HCT116 (cell line): ENCODE measurements around the gene TUBA4A. TPM values are rescaled to one million over a fixed set of nuclear protein-coding genes. Genes with fewer than 3 reads are reported as not detected.
A peak's percentile ranks its signal among the peaks of the same experiment; 100 is the strongest.

Experiments used
- ATAC-seq: fragments of 200-7000 bp; cut with Tn5 transposase; 2 replicates; pipeline ENCODE4 v1.9.1; 2020; ENCODE audit warnings: mild to moderate bottlenecking, moderate library complexity
- BruUV-seq: library from RNA; stranded (reverse); fragments of 400-500 nt; replicated peaks from 2 replicates; lab custom pipeline; 2021; lab: Mats Ljungman, UMichigan
- CTCF ChIA-PET: fragments of 300-600 bp; sonication (Branson Sonifier 250); formaldehyde crosslinking; loops from one replicate; lab custom pipeline; 2021; ENCODE audit warnings: antibody characterized with exemption; lab: Charles Lee
- POLR2A ChIA-PET: fragments of 300-600, 350-600 bp; sonication (Branson Sonifier 250); formaldehyde crosslinking; loops from one replicate; lab custom pipeline; 2021; ENCODE audit warnings: antibody characterized with exemption; lab: Charles Lee
- RAD21 ChIA-PET, 2 experiments: fragments of 300-600 bp; sonication (Branson Sonifier 250); formaldehyde crosslinking; loops; one replicate each; lab custom pipeline; 2023; ENCODE audit warnings: low total read pairs in 2 of 2; ENCODE audit not compliant: uncharacterized antibody in 2 of 2, unreplicated experiment in 2 of 2, low non-redundant PET in 1 of 2; lab: Charles Lee
- DNase-seq: peaks from one replicate; pipeline ENCODE4 v3.0.0-alpha.2; 2010; ENCODE audit warnings: low read depth, low spot score
- H2AFZ ChIP-seq: fragments of 200-600 bp; shearing (Covaris generic), sonication (generic); 2 replicates; pipeline ENCODE4 v1.6.1; 2017; ENCODE audit warnings: low read depth, mixed run types, mixed read lengths, antibody characterized with exemption, low read length; ENCODE audit not compliant: poor library complexity, severe bottlenecking
- H3K27ac ChIP-seq: 2 replicates; pipeline ENCODE4 v1.5.1; 2012; ENCODE audit warnings: low read depth, low read length
- H3K27me3 ChIP-seq: fragments of 200-600 bp; sonication (generic); 2 replicates; pipeline ENCODE4 v1.6.1; 2016; ENCODE audit warnings: mixed run types, low read length, mixed read lengths; ENCODE audit not compliant: insufficient read depth
- H3K36me3 ChIP-seq, 2 experiments: fragments of 200-500 bp in 1 of 2; fragments of 200-600 bp in 1 of 2; sonication (Bioruptor generic) in 1 of 2; sonication (generic) in 1 of 2; 2 replicates each; pipeline versions ENCODE4 v1.5.1 to v1.6.1; 2014 to 2016; ENCODE audit warnings: low read length in 2 of 2, inconsistent platforms in 1 of 2, mixed read lengths in 1 of 2, mixed run types in 1 of 2; ENCODE audit not compliant: insufficient read depth in 2 of 2, control insufficient read depth in 1 of 2
- H3K4me1 ChIP-seq, 2 experiments: fragments of 200-600 bp in 1 of 2; sonication (generic) in 1 of 2; 2 replicates each; pipeline versions ENCODE4 v1.5.1 to v1.6.1; 2012 to 2017; ENCODE audit warnings: low read length in 2 of 2, inconsistent platforms in 1 of 2, mild to moderate bottlenecking in 1 of 2, mixed read lengths in 1 of 2, mixed run types in 1 of 2, moderate library complexity in 1 of 2; ENCODE audit not compliant: insufficient read depth in 2 of 2, control insufficient read depth in 1 of 2
- H3K4me2 ChIP-seq: fragments of 200-600 bp; sonication (generic); 2 replicates; pipeline ENCODE4 v1.6.1; 2017; ENCODE audit warnings: mixed run types, low read length, mixed read lengths
- H3K4me3 ChIP-seq, 2 experiments: fragments of 200-600 bp in 1 of 2; sonication (generic) in 1 of 2; replicated peaks in 1 of 2; 2 replicates each; pipeline ENCODE4 v1.5.1; 2011 to 2016; ENCODE audit warnings: low read length in 2 of 2, control low read depth in 1 of 2, low read depth in 1 of 2, mild to moderate bottlenecking in 1 of 2, mixed read lengths in 1 of 2, mixed run types in 1 of 2
- H3K79me2 ChIP-seq: fragments of 200-600 bp; sonication (generic); 2 replicates; pipeline ENCODE4 v1.6.1; 2017; ENCODE audit warnings: mild to moderate bottlenecking, mixed run types, low read length, moderate library complexity, mixed read lengths; ENCODE audit not compliant: insufficient read depth
- H3K9ac ChIP-seq: fragments of 200-600 bp; sonication (generic); 2 replicates; pipeline ENCODE4 v1.6.1; 2016; ENCODE audit warnings: low read length, mixed read lengths
- H3K9me2 ChIP-seq: fragments of 200-600 bp; sonication (generic), shearing (Covaris generic); 2 replicates; pipeline ENCODE4 v1.6.1; 2017; ENCODE audit warnings: mixed run types, mild to moderate bottlenecking, moderate library complexity; ENCODE audit not compliant: insufficient read depth
- H3K9me3 ChIP-seq, 2 experiments: fragments of 200-500 bp in 1 of 2; fragments of 200-600 bp in 1 of 2; sonication (Bioruptor generic) in 1 of 2; sonication (generic) in 1 of 2; 2 replicates each; pipeline ENCODE4 v1.6.1; 2014 to 2017; ENCODE audit warnings: low read length in 2 of 2, mixed read lengths in 2 of 2, inconsistent platforms in 1 of 2, low read depth in 1 of 2, mild to moderate bottlenecking in 1 of 2, mixed run types in 1 of 2, moderate library complexity in 1 of 2; ENCODE audit not compliant: control insufficient read depth in 1 of 2, insufficient read depth in 1 of 2
- H4K20me1 ChIP-seq: fragments of 200-600 bp; sonication (generic), shearing (Covaris generic); 2 replicates; pipeline ENCODE4 v1.6.1; 2017; ENCODE audit warnings: mixed run types, mild to moderate bottlenecking, moderate library complexity; ENCODE audit not compliant: insufficient read depth
- CEBPB ChIP-seq: IDR thresholded peaks from 2 replicates; pipeline ENCODE4 v1.6.1; 2012; ENCODE audit warnings: low read depth
- CTCF ChIP-seq, 3 experiments: fragments of 200-600 bp in 1 of 3; sonication (generic) in 1 of 3; IDR thresholded peaks in 2 of 3; conservative IDR thresholded peaks in 1 of 3; 2 replicates each; pipeline ENCODE4 v1.5.1; 2012 to 2017; ENCODE audit warnings: low read depth in 2 of 3, low read length in 2 of 3, antibody characterized with exemption in 1 of 3, borderline replicate concordance in 1 of 3, control low read depth in 1 of 3, mild to moderate bottlenecking in 1 of 3, mixed read lengths in 1 of 3, mixed run types in 1 of 3, moderate library complexity in 1 of 3; ENCODE audit not compliant: insufficient read depth in 1 of 3
- EGR1 ChIP-seq: IDR thresholded peaks from 2 replicates; pipeline ENCODE4 v1.6.1; 2012; ENCODE audit warnings: low read depth
- EZH2 ChIP-seq: fragments of 200-600 bp; sonication (generic); IDR thresholded peaks from 2 replicates; pipeline ENCODE4 v1.6.1; 2017; ENCODE audit warnings: antibody characterized with exemption, mixed run types
- JUND ChIP-seq: IDR thresholded peaks from 2 replicates; pipeline ENCODE4 v1.6.1; 2012
- POLR2A ChIP-seq: IDR thresholded peaks from 2 replicates; pipeline ENCODE4 v1.7.0; 2011; ENCODE audit warnings: borderline replicate concordance; ENCODE audit not compliant: insufficient read depth, insufficient read length; ENCODE audit errors: extremely low read depth
- RAD21 ChIP-seq: IDR thresholded peaks from 2 replicates; pipeline ENCODE4 v1.6.1; 2012; ENCODE audit warnings: low read depth, mild to moderate bottlenecking
- SP1 ChIP-seq: IDR thresholded peaks from 2 replicates; pipeline ENCODE4 v1.6.1; 2012; ENCODE audit warnings: low read depth
- SRF ChIP-seq: IDR thresholded peaks from 2 replicates; pipeline ENCODE4 v1.6.1; 2012; ENCODE audit warnings: low read depth
- ZFX ChIP-seq: fragments of 450-650 bp; IDR thresholded peaks from 2 replicates; pipeline ENCODE4 v1.6.1; 2017
- intact Hi-C: fragments of 100-400 bp; cut with micrococcal nuclease; formaldehyde crosslinking; loops from 2 replicates; pipeline ENCODE4 v1.10.0; 2022
- total RNA-seq: library from RNA; stranded (reverse); gene quantifications from one replicate; pipeline ENCODE4 v1.2.1, GENCODE V29; 2021; ENCODE audit not compliant: unreplicated experiment

Gene TUBA4A
- total RNA-seq, 1 experiment from 2014 or later, result 32.7 TPM

GRCh38 chr2:219219784-219220532, 33.8 kb downstream of the TUBA4A start:
- Histone ChIP-seq H3K36me3 (peaks cover 21 to 26% of the 10 kb centered on the region in 2 experiments; a peak in 3 of 4 replicates), H3K4me2 (no peak overlapping the region), H2AFZ (no peak overlapping the region), H3K79me2 (no peaks in the 10 kb centered on the region), H3K4me1 (peaks cover 9 to 37% of the 10 kb centered on the region in 2 experiments; a peak in 3 of 4 replicates), H3K9me3 (no peaks in the 10 kb centered on the region), H3K27ac (peak overlapping the region; percentile 81; the same call in 1 of the 2 replicates), H3K27me3 (no peaks in the 10 kb centered on the region), H3K9me2 (no peaks in the 10 kb centered on the region), H4K20me1 (no peaks in the 10 kb centered on the region), H3K4me3 (no peak overlapping the region), H3K9ac (peak overlapping the region; percentile 76)
- TF ChIP-seq POLR2A, result no peak
- no peak for TF ChIP-seq SRF
- TF ChIP-seq CTCF (IDR thresholded peaks at IDR 0.05 in 2 of 3, conservative IDR thresholded peaks at IDR 0.05 in 1 of 3; ENCODE audit: borderline replicate concordance in 1 of 3, insufficient read depth in 1 of 3, low read depth in 2 of 3, low read length in 2 of 3), result no peak
- TF ChIP-seq JUND, result no peak
- no peak for TF ChIP-seq ZFX
- TF ChIP-seq EZH2, result no peak
- no peak for TF ChIP-seq RAD21
- no peak for TF ChIP-seq EGR1
- no peak for TF ChIP-seq SP1
- no peak for TF ChIP-seq CEBPB
- no TSS peak for BruUV-seq
- POLR2A ChIA-PET, result no interaction called here
- no peak for ATAC-seq
- RAD21 ChIA-PET, result no interaction called here
- DNase-seq, result no peak
- CTCF ChIA-PET, result interaction anchor here (2.7 kb wide), 1 partner anchor 75 kb away, joined by 12 read pairs; no protein-coding TSS in a partner anchor
- intact Hi-C loops, result loop anchor here (1.0 kb wide), 1 partner anchor 54 kb away; no protein-coding TSS in a partner anchor
